HG02678 (cell line): ENCODE results near the gene VSNL1.

ENCODE experiments used
- ATAC-seq: cut with Tn5 transposase; IDR thresholded peaks from one replicate; pipeline ENCODE4 v1.9.1; 2021; ENCODE audit warnings: mild to moderate bottlenecking, moderate library complexity; ENCODE audit not compliant: unreplicated experiment

The VSNL1 gene

DNA sequence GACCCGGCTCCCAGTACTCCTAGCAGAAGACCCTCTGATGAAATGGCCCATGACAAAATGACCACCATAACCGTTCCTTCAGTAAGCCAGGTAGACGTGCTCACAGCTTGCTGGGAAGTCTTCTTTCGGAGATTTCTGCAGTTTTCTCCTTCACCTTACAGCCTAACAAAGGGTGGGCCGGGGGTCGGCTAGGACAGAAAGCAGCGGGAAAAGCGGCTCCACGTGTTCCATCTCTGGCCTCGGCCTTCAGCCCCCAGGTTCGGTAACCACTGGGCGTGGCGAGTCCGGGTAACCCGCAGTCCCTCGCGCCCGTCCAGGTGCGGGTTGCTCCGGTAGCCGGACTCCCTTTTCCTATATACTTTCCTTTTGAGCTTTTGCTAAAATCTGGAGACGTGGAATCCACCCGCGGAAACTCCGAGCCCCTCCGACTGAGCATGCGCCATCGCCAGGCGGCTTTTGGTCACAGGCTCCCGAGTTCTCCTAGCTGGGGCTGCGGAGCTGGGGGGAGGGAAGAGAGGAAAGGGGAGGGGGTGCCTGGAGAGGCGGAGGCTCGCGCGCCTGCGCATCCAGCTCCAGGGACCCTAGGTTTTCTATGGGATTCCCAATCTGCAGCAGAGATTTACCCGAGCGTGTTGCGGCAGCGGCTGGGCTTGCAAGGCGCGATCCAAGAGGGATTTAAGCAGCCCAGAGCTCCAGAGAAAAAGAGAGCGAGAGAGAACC is at the start of gene VSNL1:
VSNL1 (plus strand) TSS at position 604 of the 720 bp plus-strand sequence. CDS start 51,379 bp downstream, outside the sequence.
- no peak for ATAC-seq

DNA sequence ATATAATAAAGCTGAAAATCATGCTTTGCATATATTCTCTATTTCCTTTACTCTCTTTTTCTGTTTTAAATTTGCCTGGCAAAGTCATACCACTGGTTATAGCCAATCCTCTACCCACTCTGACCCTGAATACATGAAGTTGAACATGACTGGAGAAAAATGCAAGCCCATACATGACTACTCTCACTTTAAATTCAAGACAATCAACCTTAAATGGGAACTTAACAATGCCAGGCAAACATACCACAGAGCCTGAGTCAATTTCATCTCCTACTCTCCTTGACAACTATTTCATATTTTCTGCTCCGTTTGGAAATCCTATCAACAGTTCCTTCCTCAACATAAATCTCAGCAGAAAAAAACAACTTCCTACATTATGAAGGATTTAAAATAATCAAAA is 44.9 kb upstream of the VSNL1 start:
- no peak for ATAC-seq

DNA sequence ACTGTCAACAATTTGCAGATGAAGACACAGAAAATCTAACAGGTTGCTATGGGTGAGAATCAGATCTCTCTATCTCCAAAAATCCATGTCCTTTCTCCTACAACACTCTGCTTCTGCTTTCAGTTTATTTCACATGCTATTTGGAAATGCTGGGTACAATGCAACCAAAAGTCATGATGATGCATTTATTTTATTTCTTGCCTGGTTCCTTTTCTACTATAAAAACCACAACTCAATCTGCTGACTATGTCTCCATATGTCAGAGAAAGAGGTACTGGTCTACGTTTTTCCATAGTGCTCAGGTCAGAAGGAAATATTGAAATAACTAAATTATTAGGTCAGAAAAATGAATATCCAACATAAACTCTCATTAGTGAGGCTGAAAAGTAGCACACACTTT is 42.8 kb upstream of the VSNL1 start:
- no peak for ATAC-seq

DNA sequence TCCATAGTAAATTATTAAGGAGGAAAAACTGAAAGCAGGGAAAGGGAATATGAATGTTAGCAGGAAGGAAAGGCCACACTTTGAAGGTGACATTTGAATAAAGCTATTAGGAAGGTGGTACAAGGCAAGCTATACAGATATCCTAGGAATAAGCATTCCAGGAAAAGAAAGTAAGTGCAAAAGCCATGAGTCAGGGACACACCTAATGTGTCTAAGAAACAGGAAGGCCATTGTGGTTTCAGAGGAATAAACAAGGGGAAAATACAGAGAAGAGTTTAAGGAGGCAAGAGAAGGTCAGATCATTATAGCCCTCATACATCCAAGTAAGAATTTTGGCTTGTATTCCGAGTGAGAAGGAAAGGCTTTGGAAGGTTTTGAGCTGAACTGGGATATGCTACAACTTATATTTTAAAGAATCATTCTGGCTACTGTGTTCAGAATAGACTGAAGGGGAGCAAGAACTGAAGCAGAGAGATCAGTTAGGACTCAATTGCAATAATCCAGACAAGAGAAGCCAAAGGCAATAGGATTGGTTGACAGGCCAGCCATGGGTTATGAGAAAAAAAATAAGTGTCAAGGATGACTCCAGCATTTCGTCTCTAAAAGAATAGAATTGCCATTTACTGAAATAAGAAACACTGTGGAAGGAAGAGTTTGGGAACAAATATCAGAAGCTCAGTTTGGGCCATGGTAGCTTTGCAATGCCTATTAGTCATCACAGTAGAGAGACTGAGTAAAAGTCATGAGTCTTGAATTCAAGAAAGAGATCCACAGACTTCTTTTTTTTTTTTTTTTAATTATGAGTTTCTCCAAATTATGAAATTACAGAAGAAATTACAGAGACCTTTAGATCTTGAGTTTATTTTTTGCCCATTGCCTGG is 33.5 kb upstream of the VSNL1 start:
- no peak for ATAC-seq

DNA sequence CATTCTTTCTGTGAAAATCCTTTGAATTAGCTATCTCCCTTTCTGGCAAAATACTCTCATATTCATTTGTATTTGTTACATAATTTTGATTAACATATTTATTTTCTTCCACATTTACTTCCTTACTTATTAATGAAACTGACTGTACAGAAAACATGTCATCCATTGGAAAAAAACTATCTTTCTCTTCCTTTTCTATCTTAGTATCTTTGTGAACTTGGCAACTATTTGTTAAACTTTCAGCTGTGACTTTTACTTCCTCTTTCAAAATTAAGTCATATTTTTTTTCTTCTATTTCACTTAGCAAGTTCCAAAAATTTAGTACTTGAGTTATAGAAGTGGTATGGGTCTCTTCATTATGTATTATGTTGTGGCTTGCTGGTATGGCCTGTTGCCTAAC is 24.8 kb upstream of the VSNL1 start:
- ATAC-seq = peak; percentile 37

DNA sequence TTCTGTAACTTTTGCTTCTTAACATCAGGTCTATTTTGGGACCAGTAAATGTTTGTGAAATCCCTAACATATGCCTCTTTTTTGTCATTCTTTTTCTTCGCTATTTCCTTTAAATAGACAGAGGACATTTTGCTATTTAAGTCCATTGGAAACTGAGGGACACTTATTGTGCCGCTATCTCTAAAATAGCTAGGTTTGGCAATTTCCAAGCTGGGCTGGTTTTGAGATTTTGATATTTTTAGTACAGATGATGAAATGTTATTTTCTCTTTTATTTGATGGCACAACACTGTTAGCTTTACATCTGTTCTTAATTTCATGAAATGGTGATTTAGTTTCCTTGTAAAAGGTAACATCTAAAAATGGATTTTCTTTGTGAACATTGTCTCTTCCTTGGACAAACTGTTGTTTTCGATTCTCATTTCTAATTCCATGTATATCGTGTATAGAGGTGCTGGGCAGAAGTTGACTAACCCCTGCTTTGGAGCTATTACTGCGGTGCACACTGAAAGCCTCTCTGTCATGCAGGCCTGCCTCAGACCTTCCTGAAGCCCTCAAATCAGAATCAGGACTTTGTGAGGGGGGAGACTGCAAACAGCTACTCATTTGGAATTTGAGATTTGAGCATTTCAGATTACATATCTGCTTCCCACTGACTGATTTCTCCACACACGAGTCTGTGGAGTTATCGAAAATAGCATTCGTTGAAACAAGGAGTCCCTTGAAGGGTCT is 22.9 kb upstream of the VSNL1 start:
- peak; percentile 11 for ATAC-seq

DNA sequence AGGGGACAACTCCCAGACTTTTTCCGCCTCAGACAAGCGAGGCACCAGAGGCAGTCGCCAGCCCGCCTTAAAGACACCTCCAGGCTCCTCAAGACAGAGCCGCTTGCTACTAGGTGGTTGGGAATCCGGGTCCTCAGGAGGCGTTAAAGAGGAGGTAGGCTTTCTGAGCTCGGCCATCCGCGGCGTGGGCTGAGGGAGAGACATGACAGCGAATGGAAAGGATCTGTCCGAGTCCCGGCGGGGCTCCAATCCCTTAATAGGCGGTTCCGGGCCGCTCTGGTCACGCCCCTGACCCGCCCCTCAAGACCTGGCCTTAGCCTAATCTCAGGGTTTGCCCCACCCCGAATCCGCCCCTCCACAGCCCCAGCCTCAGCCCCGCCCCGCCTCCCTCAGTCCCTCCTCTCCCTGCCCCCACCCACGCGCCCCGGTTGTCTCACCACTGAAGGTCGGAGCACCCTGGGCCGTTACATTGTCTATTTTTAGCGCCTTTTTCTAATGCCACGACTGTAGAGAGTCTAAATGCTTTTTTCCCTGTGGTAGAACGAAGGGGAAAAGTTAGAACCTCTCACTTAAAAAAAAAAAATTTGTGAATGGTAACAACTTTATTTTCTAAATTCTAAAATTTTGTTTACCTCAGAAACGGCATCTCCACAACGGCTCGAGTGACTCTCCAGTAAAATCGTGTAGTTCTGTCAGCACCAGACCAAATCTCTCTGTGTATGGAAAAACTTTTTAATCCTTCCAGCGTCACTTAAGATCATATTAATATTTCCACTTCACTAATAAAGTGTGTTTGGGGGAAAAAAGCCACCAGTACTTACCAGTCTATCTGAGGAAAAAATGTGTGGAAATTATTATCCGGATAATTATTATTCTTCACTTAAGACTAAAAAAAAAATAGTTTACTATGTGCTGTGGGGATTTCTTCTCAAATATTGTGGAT is 22.0 kb upstream of the VSNL1 start, which contains the start of gene RAD51AP2:
RAD51AP2 (minus strand) TSS at position 229 of the 943 bp plus-strand sequence; CDS start at position 204, 25 bp downstream.
- peak; percentile 89 for ATAC-seq

DNA sequence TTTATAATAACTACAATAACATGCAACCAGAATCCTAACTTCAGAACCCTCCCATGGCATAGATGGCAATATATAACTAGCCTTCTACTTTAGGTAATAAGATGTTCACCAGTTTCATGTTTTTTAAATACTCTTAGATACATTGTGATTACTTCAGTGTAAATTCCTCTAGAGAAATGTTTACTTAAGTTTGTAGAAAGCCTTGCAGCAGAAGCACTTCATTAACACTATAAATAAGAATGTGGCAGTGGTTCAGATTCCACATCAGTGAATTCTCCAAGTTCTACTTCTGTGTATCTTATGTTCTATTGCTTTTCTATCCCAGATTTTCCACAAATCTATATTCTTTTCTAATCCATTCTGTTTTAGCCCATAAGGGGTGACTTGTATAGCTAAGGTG is 21.0 kb upstream of the VSNL1 start:
- ATAC-seq = no peak

DNA sequence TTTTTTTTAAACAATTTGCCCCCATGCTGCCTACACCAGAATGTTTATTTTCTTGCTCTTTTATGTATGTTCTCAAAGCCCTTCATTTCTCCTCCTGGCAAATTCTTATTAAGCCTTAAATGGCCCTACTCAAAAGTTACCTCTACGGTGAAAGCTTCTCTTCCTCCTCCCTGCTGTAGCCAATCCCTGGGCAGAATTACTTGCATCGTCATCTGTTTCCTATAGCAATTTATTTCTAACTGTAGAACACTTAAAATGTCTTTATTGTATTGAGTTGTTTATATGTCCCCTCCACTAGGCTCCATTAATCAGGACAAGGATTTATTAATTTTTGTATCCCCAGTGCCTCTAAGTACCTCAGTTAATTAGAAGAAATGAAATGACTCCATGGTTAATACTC is 19.7 kb upstream of the VSNL1 start:
- ATAC-seq = no peak

DNA sequence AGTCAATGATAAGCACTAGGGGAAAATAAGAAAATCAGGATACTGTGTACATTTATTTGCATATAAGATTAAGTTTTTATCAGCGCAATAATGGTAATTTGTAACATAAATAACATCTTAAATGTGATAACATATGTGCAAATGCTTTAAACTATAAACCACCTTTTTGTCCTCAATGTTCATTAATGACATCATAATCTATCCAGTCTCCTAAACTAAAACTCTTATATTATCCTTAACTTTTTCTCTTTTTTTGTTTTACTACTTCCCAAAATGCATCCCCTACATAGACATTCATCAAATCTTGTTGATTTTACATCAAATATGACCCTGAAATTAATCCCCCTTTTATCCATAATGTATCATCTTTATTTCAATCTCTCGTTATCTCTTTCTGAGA is 18.9 kb upstream of the VSNL1 start:
- no peak for ATAC-seq

DNA sequence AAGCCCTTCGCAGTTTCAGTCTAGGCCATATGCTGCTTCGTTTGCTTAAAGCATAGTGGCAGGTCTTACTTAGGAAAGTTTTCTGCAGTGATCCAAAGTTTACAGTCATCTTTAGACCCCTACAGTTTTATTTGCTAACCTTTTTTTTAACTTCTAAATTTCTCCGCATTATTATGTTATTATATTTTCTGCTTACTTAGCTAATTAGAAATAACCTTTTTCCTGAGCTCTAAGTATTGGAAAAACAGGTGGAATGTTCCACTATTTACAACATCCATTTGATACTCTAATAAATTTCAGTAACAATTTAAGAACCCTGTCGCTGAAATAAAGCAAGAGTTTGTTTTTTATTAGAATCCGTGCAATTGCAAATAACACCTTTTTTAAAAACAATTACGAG is 18.2 kb upstream of the VSNL1 start:
- ATAC-seq = no peak

DNA sequence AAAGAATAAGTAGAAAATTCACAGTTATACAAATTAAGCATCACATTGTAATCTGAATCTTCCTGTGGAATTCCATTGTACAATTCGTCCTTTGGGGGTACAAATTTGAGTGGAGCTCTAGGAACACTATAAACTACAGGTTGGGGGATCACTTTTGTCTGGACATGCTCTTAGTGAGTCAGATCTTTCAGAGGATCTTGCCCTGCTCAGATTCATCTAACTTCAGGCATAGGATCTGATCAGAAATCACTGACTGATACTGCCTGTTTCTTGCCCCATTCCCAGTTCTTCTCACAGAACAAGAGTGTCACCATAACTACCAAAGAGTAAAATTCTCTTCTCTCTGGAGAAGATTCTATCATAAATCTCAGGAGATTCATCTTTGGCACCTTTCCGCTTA is 10.7 kb upstream of the VSNL1 start:
- ATAC-seq = no peak

DNA sequence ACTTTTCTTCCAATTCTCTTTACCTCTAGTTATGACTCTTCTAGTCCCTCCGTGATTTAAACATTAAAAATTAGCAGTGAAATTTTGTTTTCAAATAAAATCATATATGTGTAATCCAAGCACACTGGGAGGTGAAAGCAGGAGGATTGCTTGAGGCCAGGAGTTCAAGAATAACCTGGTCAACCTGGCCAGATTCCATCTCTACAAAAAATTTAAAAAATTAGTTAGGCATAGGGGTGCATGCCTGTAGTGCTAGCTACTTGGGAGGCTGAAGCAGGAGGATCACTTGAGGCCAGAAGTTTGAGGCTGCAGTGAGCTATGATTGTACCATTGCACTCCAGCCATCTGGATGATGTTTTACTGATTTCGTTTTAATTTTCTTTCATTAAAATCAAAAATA is 7.0 kb upstream of the VSNL1 start:
- ATAC-seq = no peak

DNA sequence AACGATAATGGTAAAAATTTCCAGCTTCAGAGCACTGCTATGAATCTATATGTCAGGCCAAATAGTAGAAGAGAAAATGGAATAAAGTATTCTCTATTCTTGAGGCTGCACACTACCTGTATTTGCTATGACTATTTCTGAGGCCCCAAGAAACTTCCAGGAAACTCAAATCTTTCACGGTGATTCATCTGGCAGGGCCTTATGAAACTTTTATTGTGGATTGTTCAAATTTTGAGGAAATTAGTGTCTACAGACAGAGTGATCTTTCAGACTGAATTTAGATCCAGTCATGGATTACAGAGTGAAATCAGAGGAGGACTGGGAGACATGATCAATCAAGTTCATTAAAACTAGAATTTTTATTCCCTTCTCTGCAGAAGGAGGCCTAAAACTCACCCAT is 4.1 kb upstream of the VSNL1 start:
- ATAC-seq = no peak

DNA sequence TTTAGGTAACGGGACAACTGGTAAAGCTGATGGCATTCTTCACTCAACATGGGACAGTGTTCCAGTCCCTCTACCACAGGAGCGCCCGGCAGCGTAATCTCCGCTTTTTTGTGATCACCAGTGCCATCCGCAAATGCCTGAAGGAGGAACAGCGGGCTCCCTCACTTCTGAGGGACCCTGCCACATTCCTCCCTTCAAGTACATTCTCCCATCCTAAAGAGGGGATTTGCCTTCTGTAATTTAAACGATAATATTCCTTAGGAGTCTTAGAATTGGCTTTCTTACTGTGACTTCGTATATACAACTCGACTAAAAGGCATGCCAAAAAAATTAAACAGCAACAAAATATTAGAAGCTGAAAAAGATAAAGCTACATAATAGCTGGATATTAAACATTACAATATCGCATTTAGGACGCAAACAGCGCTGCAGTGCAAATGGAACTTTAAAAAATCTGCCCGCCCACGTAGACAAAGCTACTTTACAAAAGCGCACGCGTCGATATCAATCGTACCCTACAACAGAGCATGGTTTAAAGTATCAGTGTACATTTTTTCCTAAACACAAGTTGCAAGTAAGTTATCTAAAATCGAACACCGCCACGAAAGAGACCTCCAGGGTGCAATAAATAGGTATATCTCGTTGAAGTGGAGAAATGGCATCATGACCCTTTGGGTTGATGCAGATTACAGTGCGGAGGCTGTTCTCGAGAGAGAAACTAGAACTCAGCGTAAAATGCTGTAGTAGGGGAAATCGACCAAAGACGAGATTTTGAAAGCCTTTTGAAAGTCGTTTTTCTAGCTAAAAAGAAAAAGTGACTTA is 2.3 kb upstream of the VSNL1 start:
- peak; percentile 38 for ATAC-seq

DNA sequence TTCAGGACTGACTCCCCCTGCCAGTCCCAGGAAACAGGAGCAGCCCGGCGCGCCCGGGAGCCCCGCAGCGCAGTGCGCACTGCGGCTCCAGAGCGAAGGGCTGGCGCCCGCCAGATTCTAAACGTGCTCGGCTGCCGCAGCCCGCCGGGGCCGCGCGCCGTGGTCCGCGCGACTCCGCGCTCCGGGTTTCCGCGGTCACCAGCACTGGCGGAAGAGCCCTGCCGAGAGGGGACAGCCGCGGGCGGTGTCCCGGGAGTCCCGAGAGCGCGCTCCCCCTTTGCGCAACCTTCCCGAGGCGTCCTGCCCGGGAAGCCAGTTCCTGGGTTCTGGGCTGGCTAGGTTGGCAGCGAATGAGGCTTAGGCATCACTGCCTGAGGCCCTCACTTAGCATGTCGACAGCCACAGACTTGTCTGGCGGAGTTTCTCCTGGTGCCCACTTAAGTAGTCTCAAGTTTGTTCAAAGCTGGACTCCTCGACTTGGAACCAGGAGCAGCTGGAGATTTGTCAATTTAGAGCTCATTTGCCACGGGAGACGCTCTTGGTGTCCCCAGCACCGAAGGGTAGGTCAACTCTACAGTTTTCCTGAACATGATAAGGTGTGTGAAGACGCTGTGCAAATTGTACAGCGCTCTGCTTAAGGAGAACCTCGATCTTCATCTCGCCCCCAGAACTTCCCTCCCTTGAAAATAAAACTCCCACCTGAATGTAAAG is 1.5 kb upstream of the VSNL1 start:
- ATAC-seq = peak; percentile 62

DNA sequence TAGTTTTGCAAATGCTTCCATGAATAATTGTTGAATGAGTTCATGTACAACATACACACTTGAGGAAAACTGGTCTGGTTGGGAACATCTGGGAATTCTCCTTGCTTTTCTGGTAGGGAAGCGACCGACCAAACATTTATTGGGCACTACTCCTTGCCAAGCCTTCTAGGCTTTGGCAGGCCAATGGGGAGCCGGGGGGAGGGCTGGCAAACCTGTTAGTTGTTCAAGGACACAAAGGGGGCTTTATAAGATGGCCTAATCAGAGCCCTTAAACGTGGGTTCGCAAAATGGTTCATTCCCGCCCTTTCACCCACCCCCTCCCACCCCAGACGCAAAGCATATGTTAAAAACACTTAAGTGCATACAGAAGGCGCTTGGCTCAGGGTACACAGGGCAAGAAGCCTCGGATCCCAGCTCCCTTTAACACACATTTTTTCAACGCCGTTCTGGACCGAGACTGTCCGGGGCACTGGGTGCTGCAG is 844 bp upstream of the VSNL1 start:
- ATAC-seq = no peak

DNA sequence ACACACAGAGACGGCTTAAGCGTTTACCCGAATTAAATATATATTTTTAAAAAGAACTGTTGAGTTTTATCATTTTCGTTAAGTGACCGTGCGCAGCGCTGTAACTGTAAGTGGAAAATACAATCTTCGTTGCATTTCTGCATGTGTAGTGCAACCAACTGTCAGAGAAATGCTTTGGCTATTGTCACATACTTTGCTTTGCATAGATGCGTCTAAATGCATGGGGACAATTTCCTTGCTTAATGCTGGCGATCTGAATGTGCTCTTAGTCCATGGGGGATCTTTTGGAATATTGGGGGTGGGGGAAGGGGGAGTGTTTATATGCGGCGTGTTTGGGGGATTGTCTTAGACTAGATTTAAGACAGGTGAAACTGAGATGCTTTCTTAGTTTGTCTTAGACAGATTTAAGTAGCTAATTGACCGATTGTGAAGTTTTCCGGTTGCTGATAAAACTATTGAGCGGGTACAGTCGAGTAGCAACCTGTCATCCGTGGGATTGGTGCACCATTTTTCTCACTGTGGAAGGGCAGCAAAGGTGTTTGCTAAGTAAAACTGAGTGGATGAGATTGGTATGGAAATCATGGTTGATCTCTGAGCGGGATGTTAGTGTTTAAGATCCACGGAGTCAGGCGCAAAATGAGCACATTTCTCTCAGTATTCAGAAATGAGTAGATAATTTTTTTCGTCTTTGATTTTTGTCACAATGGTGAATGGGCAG is 476 bp downstream of the VSNL1 start:
- no peak for ATAC-seq
